ENCODE data around the gene FAM120B. TPM values are rescaled to one million over a fixed set of nuclear protein-coding genes. Genes with fewer than 3 reads are reported as not detected.

The FAM120B gene
- total RNA-seq, 2 donors from 2014 or later = 14.1 to 25.9 TPM

DNA sequence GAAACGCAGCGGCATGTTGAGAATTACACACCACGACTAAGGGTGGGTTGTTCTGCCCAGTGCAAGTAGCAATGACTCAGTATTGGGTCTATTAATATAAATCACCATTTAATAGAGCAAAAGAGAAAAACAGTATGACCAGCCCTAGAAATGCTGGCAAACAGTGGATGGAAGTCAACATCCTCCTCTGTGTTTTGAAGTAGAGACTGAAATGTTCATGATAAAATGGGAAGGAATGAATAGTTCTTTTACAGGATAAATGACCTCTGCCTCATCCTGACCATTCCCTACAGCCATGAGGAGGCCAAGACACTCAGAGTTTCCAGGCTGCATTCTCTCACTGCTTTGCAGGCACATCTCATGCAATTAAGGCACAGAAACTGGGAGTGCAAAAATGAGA lies 134.8 kb downstream of the FAM120B start:
- ATAC-seq (no peak), DNase-seq (ENCODE audit: low spot score in 2 of 2) (no peak)
- peaks cover 7 to 11% of the 10 kb centered on the region in 2 donors for H3K36me3 Mint-ChIP-seq
- H3K27ac Mint-ChIP-seq = no peak overlapping the region
- peaks cover 3 to 6% of the 10 kb centered on the region in 2 donors for H3K9me3 Mint-ChIP-seq

DNA sequence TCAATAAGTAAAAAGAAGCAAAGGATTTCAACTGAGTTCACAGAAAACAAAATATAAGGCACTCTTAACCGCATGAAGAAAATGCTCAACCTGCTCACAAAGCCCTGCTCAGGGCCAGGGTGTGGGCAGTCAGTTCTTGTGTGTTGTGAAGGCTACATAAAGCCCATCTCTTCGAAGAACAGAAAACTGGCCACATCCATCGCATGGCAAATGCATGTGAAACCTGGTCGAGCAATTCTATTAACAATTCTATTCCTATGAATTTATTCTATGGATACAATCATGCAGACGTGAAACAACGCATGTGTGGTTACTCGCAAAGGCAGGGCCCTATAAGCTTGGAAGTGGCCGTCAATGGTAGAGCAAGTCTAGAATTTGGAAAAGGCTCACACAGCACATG lies 136.0 kb downstream of the FAM120B start:
- ATAC-seq = no peak

DNA sequence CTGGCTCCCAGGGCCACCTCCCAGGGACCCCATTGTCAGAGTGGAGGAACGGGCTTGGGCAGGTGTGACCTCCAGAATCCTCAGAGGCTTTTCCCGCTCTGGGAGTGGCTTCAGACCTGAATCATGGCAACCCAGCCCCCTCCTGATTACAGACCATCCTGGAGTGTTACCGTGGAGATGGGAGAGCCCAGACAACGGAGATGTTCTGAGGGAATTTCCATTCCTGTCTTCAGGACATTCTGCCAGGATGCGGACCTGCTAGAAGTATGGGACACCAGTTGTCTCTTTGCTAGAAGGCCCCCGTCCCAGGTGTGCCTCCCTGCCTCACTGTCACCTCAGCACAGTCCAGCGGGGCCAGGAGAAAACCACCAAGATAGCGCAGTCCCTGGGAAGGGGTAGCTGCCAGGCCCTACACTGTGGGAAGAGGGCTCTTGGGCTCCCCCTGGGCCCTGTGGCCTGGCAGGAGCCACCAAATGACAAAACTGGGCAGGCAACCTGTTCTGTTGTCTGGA lies 136.6 kb downstream of the FAM120B start:
- no peak overlapping the region for H3K27ac Mint-ChIP-seq
- DNase-seq (ENCODE audit: low spot score in 2 of 2) (peak in 1 of 2 donors; percentile 26), ATAC-seq (no peak)
- H3K9me3 Mint-ChIP-seq = no peaks in the 10 kb centered on the region
- H3K36me3 Mint-ChIP-seq = no peaks in the 10 kb centered on the region

More for the DNA sequence above, 136.0 kb downstream of the FAM120B start:
- DNase-seq (ENCODE audit: low spot score in 2 of 2) = no peak
- Mint-ChIP-seq H3K27ac (no peak overlapping the region), H3K9me3 (no peaks in the 10 kb centered on the region), H3K36me3 (no peaks in the 10 kb centered on the region)

DNA sequence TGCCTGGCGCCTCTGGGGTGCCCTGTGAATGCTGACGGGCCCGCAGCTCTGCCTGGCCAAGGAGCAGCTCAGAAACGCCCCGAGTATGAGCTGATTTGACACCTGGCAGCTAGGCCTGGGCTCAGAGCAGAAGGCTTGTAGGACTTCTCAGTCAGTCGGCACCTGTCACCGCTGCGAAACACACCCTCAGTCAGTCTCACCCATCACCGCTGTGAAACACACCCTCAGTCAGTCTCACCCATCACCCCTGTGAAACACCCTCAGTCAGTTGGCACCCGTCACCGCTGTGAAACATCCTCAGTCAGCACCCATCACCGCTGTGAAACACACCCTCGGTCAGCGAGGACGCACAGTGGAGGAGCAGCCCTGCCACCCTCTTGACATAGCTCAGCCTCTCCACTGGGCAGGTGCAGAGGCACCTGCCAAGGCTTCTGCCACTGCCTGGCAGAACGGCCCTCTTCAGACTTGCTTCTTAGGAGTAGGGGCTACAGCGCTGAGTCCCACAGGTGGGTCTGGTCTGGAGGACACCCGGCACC lies 137.6 kb downstream of the FAM120B start:
- peak in 1 of 2 donors; percentile 47 for DNase-seq (ENCODE audit: low spot score in 2 of 2)
- ATAC-seq = peak in 1 of 2 donors; percentile 11
- peak overlapping the region in 1 of 2 donors; percentile 55 for H3K27ac Mint-ChIP-seq
- no peaks in the 10 kb centered on the region for H3K36me3 Mint-ChIP-seq
- no peaks in the 10 kb centered on the region for H3K9me3 Mint-ChIP-seq

DNA sequence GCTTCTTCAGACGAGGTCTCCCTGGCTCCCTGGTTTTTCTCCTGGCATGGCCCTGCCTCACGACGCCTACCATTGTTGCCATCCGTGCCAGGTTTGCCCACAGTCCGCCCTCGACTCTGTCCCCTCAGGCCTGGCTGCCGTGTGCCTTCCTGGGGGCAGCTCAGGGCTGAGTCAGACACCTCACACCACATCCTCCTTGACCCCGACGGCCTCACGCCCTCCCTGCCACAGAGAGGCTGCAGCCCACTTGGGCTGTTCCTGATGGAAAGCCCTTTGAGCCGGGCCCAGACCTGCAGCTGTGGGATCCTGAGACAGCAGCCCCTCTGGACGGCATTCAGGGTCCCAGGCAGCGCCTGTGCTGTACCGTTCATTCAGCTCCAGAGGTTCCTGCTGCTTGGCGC lies 138.3 kb downstream of the FAM120B start:
- Mint-ChIP-seq H3K36me3 (no peaks in the 10 kb centered on the region), H3K9me3 (no peaks in the 10 kb centered on the region), H3K27ac (peak overlapping the region in 1 of 2 donors; percentile 19)
- ATAC-seq (no peak), DNase-seq (ENCODE audit: low spot score in 2 of 2) (no peak)

DNA sequence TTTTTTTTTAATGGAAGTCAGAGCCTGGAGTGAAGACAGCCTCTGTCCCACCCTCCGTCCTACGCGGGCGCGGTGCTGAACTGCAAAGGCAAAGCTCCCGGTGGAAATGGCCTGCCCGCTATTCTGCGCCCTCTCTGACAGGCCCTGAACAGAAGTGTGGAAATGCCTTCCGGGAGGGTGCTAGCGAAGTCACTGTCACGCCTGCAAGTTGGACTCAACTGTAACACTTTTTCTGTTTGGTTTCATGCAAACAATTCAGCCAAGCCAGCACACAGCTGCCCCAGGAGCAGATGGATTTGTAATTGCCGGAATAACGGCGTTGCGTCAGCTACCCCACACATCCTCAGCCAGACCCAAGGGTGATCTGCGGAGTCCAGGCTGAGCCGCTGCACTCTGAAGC lies 138.9 kb downstream of the FAM120B start:
- no peak for DNase-seq (ENCODE audit: low spot score in 2 of 2)
- Mint-ChIP-seq H3K9me3 (no peaks in the 10 kb centered on the region), H3K36me3 (no peaks in the 10 kb centered on the region), H3K27ac (no peak overlapping the region)
- ATAC-seq = no peak

DNA sequence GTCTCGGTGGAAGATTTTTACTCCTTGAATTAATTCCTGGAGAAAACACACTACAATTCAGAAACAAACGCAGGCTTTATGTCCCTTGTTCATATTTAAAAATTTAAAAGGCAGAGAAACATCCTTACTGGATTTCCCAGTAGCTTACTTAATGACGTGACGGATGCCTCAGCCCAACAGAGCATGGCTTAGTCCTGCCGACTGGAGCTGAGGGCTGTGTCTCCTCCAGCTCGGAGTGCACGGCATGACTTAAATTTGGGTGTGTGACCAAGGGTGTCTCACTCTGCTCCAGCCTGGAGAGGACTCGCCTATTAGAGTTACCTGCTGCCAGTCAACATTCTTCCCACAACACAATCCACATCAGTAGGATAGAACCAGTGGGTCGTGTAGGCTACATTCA lies 139.4 kb downstream of the FAM120B start:
- no peaks in the 10 kb centered on the region for H3K9me3 Mint-ChIP-seq
- no peaks in the 10 kb centered on the region for H3K36me3 Mint-ChIP-seq
- DNase-seq (ENCODE audit: low spot score in 2 of 2) (no peak), ATAC-seq (no peak)
- H3K27ac Mint-ChIP-seq = no peak overlapping the region

DNA sequence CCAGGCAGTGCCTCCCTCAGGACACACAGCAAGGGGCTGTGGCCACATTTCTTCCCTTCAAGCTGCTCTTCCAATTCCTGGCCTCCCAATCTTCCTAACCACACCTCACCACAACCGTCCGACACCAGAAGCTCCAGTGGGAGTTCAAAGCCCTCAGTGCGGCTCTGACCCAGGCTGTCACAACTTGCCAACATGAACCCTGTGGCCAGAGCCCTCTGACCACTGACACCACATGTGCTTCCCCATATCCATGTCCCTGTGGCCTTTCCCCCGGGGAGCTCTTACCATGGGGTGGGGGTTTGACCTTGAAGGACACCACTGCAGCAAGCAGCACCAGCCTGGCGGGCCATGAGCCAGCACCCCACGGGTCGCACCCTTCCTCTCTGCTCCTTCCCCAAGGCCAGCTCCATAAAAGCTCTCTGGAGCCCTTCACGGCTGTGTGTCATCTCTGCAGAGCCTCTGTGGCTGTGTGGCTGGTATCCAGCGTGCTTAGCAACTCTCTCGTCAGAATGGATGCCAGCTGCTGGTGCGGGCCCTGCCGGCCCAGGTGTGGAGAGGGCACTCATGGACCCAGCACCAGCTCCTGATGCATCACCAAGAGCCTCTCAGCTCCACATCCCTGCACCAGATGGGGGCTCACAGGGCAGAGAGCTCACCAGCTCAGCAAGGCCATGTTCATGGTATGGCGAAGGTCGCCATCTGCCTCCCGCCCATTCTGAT lies 140.4 kb downstream of the FAM120B start:
- Mint-ChIP-seq H3K27ac (no peak overlapping the region), H3K9me3 (no peaks in the 10 kb centered on the region), H3K36me3 (no peaks in the 10 kb centered on the region)
- DNase-seq (ENCODE audit: low spot score in 2 of 2) = no peak
- ATAC-seq = no peak

DNA sequence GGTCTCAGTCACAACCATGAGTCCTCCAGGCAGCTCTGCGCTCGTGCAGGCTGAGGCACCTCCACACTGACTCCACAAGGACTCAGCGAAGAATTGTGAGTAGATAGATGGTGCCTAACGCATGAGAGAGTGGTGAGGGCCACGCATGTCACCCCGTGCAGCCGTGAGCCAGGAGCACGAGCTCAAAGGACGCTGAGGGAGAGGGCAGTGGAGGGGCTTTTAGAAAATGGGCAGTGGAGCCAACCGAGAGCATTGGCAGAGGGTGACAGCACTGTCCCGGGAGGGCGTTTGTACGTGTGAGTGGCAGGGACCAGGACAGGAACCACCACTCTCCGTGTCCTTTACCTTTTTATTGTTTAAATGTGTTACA lies 141.0 kb downstream of the FAM120B start:
- DNase-seq (ENCODE audit: low spot score in 2 of 2) (no peak), ATAC-seq (no peak)
- no peak overlapping the region for H3K27ac Mint-ChIP-seq
- no peaks in the 10 kb centered on the region for H3K36me3 Mint-ChIP-seq
- H3K9me3 Mint-ChIP-seq = peaks cover 0 to under 1% of the 10 kb centered on the region in 2 donors

DNA sequence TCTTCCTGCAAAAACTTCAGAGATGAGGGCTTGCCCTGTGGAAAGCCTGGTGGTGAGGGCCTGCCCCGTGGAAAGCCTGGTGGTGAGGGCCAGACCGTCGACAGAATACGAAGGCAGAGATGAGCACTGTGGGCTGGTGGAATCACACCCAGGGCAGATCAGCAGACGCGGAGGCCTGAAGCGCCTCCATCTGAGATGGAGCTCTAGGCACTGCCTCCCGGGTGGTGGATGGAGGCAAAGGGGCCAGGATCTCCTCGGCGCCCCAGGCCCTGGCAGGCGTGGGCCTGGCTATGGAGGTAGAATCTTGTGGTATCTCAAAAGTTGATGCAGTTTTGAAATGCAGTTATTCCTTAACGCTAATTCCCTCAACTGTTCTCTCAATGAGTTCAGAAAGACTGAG lies 141.8 kb downstream of the FAM120B start:
- Mint-ChIP-seq H3K9me3 (peaks cover 0 to 6% of the 10 kb centered on the region in 2 donors), H3K36me3 (no peaks in the 10 kb centered on the region), H3K27ac (no peak overlapping the region)
- no peak for ATAC-seq
- no peak for DNase-seq (ENCODE audit: low spot score in 2 of 2)

DNA sequence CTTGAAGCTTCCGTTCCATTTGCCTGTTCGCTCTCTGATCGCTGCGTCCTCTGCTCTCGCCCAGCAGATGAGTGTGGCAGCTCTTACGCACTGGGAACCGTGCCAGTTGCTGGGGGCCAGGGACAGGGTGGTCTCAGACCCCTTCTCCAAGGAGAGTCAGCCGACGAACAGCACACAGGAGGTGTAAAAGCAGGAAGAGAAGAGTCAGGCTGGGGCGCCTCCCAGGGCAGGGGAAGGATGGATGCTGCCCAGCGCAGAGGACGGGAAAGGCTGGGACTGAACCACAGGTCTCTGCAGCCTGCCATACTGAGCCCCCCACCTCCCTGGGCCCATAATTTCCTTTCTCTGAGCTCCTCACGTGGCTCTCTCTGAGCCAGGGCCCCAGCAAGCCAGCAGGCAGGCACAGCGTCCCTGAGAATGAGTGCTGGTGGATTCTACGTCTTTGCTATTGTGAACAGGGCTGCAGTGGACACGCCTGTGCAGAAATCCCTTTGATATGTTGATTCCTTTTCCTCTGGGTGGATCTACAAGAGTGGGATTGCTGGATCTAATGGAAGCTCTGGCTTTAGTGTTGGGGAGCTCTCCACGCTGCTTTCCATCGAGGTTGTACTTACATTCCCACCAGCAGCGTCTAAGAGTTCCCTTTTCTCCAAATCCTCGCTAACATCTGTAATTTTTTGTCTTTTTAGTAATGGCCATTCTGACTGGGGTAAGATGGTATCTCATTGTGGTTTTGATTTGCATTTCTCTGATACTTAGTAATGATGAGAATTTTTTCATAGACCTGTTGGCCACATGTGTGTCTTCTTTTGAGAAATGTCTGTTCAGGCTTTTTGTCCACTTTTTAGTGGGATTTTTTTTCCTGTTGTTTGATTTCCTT lies 142.4 kb downstream of the FAM120B start:
- no peak overlapping the region for H3K27ac Mint-ChIP-seq
- ATAC-seq (no peak), DNase-seq (ENCODE audit: low spot score in 2 of 2) (no peak)
- H3K36me3 Mint-ChIP-seq = no peaks in the 10 kb centered on the region
- H3K9me3 Mint-ChIP-seq = peaks cover 0 to 6% of the 10 kb centered on the region in 2 donors

DNA sequence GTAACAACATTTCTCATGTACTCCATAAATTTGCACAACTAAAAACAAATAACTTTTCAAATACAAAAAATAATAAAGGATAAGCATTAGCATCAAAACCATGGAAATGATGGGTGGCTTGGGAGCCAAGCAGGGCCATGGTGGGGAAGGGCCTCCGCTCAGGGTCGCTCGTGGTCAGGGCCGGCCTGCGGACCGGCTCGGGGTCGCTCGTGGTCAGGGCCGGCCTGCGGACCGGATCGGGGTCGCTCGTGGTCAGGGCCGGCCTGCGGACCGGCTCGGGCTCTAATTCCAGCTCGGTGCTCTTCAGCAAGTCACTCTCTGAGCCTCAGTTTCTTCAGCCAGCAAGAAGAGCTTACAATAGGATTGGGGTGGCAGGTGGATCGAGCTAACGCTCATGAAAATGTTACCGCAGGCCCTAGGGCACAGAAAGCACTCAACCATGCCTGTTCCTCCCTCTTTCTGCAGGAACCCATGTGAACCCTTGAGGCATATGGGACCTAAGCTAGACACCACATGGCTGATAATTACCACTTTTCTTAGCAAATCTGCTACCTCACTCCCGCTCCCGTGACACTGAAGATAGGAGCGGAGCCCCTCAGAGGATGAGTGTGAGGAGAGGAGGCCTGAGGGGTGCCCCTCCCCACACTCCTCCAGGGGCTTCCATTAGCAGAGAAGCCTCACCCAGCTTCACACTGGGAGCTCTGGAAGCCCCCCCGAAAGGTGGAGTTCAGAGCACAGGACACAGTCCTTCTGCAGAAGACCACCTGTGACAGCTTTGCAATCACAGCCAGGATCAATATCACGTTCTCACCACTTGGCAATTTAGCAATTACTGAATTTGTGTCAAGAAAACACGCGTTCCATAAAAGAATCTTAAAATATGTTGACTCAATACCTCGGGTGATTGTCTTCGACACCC lies 143.5 kb downstream of the FAM120B start:
- ATAC-seq (no peak), DNase-seq (ENCODE audit: low spot score in 2 of 2) (no peak)
- H3K27ac Mint-ChIP-seq = no peak overlapping the region
- peaks cover 0 to 6% of the 10 kb centered on the region in 2 donors for H3K9me3 Mint-ChIP-seq
- H3K36me3 Mint-ChIP-seq = no peaks in the 10 kb centered on the region

DNA sequence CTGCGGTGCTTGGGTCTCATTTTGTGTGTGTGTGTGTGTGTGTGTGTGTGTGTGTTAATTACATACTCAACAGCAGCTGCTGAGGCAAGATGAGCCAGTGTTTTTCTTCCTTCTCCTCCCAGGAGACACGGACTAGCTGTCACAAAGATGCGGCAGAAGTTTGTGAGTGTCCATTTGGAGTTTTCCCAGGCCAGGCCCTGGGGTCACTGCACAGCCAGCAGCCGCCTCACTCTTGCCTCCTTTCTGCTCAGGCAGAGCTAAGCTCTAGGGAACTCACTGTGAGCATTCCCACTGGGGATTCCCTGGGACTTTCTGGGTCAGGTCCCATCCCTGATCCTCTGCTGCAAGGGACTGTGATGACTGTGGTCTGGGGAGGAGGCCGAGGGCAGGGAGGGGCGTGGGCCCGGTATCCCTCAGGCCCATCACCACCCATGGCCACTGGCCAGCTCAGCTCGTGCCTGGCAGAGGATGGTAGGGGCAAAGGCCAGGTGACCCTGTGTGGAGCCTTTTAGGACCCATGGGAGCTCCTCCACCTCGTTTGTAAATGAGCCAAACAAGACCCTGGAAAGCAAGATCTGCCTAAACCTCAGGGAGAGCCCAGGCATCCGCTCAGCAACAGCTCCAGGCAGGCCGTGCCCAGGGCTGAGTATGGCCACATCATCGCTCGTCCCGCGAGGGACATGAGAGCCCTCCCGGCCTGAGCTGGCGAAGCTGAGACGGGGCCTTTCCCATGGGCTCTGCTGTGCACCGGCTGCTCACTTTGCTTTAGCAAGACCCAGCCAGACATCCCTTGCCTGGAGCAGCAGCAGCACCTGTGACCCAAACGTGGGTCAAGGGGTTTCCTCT lies 144.6 kb downstream of the FAM120B start:
- no peak for DNase-seq (ENCODE audit: low spot score in 2 of 2)
- ATAC-seq = no peak
- Mint-ChIP-seq H3K9me3 (peaks cover 0 to 6% of the 10 kb centered on the region in 2 donors), H3K27ac (no peak overlapping the region), H3K36me3 (no peaks in the 10 kb centered on the region)

DNA sequence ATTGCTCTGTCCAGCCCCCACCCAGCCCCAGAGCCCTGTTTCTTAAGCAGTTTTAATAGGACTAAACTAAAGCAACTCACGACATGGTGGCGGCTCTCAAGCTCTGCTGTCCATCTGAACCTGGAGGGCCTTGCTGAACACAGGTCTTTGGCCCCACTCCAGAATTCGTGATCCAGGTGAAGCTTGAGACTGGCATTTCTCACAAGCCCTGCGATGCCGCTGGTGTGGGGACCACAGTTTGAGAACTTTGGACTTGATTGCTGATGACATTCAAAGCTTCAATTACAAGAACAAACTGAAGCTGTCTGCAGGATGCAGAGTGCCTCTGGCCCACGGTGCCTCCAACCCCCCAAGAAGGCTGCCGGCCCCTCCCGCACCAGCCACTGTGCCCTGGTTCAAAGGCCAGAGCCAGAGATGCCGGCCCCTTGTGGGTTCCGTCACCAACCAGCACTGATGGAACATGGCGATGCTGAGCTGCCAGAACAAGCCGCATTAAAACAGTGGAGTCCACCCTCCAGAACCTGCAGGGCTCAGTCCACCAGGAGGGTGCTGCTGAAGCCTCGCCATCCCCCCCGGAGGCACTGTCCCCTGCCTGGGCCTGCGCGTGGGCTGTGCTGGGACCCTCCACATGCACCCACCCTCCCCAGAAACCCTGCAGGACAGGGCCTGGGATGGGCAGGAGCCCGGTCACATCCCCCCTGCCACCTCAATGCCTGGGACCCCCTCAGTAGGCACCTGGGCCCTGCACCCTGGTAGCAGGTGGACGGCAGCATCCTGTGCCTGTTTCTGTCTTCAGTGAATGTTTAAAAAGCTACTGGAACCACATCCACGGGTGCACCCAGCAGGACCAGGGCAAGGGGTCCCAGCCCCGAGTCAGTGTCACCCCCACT lies 145.4 kb downstream of the FAM120B start:
- ATAC-seq (no peak), DNase-seq (ENCODE audit: low spot score in 2 of 2) (no peak)
- H3K36me3 Mint-ChIP-seq = no peaks in the 10 kb centered on the region
- H3K9me3 Mint-ChIP-seq = peaks cover 0 to 6% of the 10 kb centered on the region in 2 donors
- no peak overlapping the region for H3K27ac Mint-ChIP-seq

Measured in activated naive CD4-positive, alpha-beta T cell treated with anti-CD3 and anti-CD28 coated beads, Interleukin-2, amount 50 U/mL, for 72 hours (primary cell).